ENCODE results near the gene TIMM29.

- no peak for TF ChIP-seq CTCF (IDR thresholded peaks at IDR 0.05)
- no peak for TF ChIP-seq POLR2A (IDR thresholded peaks at IDR 0.05)
Observed at GRCh38 chr19:10966809-10967208, 38.2 kb downstream of the TIMM29 start.
